ENCODE data around the gene MFAP3L.
"Not testable (repeated sequence)": the region's sequence is repeated elsewhere in the genome, so short reads cannot be mapped to it uniquely, and the experiment has no call there.

MFAP3L gene

DNA sequence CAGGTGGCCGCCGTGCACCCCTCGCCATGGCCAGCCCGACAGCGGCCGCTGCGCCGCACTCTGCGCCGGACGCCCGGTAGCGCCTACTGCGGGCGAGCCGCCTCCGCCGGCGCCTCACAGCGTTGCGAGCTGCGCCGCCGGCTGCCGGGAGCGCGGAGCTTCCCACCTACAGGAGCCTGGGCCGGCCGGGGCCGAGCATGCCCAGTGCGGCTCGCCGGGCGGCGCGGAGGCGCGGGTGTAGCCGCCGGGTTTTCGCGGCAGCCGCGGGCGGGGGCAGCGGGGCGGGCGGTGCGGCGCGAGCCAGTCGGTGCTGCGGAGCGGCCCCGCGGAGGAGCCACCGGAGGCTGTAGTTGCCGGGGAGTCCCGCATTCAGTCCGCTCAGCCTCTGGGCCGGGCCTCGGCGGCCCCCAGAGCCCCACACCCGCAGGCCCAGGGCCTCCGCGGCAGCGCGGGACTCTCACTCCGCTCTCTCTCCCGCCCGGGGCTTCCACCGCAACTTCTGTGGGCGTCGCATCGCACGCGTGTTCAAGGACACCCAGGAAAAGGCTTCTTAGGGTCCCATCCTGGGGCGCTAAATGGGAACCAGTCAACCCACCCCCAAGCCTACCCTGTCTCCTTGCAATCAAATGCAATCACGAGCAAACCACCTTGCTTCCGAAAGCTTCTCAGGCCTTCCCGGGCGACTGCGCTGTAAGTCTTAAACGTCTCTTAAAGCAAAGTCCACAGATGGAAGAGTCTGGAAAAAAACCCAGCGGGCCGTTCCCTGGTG lies at the start of gene MFAP3L:
MFAP3L (minus strand) TSS at position 143 of the 769 bp plus-strand sequence. CDS start 20,518 bp downstream, outside the sequence.
- peak; percentile 80 to 82 for DNase-seq (ENCODE audit: low read depth in 2 of 2)

DNA sequence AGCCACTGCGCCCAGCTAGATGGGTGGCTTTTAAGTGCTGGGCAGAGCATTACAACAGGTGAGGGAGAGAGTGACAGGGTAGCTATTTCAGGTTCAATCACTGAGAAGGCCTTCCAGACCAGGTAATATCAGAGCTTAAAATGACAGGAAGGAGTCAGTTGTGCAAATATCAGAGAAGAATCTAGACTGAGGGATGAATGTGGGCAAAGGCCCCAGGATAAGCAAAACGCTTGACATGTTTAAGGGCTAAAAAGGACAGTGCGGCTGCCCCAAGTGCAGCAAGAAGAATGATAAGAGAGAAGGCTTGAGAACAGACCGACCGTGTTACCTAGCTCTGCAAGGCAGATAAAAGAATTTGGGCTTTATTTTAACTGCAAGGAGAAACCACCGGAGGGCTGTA lies 45.0 kb upstream of the MFAP3L start:
- no peak for DNase-seq (ENCODE audit: low read depth in 2 of 2)

DNA sequence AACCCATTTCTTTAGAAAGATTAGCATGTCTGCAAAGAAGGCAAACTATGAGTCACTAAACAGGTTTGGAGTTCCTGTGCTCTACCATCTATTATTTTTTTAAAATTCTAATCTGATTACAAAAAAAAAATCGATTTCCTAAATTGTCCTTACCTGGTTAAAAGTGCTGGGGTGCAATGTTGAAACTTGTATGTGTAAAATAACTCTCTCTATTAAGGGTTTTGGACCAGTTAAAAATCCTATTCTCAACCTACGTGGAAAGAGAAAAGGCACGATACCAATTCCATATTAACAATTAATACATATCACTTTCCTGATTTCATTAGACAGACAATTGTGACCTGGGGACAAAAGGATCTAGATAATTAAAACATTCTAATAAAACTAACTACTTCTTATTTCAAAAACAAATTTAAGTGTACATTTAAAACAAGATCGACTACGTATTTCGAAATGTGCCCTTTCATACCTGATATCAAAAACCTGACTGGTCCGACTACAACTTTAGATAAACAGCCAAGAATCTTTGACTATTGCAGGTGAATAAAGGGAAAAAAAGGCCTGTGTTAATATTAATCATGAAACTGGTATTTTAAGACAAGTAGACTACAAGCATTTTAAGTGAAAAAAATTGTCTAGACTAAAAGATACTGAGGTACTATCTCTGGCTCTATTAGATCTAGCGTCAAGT lies 42.4 kb upstream of the MFAP3L start:
- no peak for DNase-seq (ENCODE audit: low read depth in 2 of 2)

DNA sequence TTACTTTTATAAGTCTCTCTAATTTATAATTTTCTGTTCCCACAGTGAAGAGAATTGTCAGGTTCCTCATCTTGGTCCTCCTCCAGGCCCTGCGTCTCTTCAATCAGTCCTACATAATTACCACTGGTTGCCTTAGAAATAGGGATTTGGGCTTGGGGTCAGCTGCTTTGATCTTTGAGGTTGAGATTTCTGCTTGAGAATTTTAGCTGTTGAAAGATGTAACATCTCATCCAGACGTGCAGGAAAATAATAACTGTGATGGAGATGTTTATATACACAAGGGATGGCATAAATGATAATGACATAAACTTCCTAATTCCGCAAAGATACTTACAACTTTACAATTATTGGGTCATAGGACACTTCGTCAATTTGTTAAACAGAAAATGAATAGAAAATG lies 33.2 kb upstream of the MFAP3L start:
- DNase-seq (ENCODE audit: low read depth in 2 of 2), result no peak

DNA sequence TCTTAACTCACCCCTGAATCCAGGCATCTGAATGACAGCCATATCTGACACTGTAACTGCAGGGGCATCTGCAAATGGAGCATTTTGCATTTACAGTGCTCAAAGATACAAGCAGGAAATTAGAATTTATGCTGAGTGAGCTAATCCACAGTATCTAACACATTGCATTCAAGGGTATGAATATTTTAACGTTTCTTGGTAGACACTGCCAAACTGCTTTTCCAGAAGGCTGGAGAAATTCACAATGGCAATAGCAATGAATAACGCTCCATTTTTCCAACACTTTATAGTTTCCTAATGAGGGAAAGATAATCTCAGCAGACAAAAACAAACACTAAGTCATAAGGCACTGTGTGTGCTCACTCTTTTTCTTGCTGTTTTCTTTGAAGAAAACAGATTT lies 32.6 kb upstream of the MFAP3L start:
- no peak for DNase-seq (ENCODE audit: low read depth in 2 of 2)

DNA sequence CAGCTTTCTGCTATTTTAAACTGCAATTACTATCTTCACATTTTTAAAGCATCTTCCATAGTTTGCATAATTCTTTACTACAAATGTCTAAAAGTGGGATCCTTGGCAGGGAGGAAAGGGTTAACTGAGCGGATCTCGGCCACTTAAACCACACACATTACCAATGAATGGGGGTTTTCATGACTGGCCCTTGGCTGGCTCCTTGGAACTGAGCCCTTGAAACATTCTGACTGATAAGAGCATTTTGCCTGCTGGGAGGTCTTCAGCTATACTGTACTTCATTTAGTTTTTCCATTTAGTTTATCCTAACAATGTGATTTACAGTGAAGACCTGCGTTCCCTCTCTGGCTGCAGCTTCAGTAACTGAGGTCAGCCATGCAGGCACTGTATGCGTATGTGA lies 31.7 kb upstream of the MFAP3L start:
- DNase-seq (ENCODE audit: low read depth in 2 of 2), result no peak

DNA sequence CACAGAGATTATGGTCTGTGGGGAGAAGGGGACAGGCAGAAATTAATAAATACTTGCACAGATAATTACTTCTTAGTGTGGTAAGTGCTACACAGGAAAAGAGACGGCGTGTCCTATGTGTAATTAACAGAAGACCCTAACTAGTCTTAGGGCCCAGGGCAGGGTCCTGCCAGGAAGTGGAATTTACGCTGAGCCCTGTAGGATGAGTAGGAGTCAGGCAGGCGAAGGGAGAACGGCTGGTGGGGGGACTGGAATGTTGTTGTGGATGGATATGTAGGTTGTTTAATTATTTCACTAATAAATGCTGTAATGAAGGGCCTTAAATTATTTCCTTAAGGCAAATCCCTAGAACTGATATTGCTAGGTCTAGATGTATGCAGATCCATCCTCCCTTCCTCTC lies 26.7 kb upstream of the MFAP3L start:
- no peak for DNase-seq (ENCODE audit: low read depth in 2 of 2)

DNA sequence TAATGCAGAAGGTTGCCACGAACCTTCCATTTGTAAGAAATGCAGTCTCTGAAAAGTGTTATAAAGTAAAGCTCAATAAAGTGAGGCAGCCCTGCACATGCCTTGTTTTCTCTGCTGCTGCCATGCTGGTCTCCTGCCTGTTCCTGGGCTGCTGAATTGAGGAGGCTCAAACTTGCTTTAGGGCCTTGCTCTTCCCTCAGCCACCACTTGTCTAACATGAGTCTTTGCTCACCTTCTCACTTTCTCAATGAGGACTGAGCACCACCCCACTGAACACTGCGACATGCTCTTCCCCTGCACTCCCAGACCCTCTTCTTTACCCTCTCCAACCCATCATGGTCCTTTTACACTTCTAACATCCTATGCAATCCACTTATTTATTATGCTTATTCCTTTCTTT lies 25.2 kb upstream of the MFAP3L start:
- DNase-seq (ENCODE audit: low read depth in 2 of 2), result no peak

DNA sequence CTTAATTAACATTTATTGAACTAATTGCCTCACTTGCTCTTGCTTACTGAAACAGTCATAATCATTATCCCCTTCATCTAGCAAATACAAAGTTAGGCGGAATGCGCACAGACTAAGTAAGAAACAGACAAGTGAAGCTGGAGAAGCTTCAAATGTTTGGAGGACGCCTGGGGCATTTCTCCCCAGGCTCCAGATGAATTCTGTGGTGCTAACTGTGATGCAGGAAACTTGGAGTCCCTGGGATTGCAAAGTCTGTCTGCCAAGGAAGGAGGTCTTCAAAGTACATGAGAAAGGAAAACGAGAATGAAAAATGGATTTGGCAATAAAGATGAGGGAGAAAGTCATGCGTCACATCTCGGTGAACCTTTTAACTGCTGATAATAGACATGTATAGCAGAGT lies 23.6 kb upstream of the MFAP3L start:
- no peak for DNase-seq (ENCODE audit: low read depth in 2 of 2)

DNA sequence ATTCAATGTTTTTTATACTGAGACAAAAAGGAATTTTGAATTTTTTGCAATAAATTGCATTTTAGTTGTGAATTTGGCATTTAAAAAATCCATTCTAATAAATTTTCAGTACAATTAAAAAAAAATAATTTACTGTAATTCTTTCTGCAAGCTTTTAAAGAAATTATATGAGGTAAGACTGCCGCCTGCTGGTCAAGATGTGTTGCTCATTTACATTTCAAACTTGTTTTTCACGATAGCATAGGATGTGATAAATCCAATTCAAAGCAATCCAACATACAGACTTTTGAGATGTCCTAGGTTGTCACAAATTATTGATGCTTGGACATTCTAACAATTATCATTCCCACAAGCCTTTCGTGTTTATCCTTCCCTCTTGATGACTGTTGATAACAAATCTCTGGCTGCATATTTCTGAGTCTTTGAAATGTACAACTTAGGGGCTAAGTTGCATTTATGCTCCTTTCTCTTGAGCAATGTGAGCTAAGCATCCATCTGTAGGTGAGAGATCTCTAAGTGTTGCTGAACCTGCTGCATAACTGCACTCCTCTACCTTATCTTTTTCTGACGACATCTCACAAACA lies 21.7 kb upstream of the MFAP3L start:
- DNase-seq (ENCODE audit: low read depth in 2 of 2), result peak; percentile 11 to 31

DNA sequence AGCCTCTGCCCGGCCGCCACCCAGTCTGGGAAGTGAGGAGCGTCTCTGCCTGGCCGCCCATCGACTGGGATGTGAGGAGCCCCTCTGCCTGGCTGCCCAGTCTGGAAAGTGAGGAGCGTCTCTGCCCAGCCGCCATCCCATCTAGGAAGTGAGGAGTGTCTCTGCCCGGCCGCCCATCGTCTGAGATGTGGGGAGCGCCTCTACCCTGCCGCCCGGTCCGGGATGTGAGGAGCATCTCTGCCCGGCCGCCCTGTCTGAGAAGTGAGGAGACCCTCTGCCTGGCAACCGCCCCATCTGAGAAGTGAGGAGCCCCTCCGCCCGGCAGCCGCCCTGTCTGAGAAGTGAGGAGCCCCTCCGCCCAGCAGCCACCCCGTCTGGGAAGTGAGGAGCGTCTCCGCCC lies 20.0 kb upstream of the MFAP3L start:
- DNase-seq (ENCODE audit: low read depth in 2 of 2), result not testable (repeated sequence)

DNA sequence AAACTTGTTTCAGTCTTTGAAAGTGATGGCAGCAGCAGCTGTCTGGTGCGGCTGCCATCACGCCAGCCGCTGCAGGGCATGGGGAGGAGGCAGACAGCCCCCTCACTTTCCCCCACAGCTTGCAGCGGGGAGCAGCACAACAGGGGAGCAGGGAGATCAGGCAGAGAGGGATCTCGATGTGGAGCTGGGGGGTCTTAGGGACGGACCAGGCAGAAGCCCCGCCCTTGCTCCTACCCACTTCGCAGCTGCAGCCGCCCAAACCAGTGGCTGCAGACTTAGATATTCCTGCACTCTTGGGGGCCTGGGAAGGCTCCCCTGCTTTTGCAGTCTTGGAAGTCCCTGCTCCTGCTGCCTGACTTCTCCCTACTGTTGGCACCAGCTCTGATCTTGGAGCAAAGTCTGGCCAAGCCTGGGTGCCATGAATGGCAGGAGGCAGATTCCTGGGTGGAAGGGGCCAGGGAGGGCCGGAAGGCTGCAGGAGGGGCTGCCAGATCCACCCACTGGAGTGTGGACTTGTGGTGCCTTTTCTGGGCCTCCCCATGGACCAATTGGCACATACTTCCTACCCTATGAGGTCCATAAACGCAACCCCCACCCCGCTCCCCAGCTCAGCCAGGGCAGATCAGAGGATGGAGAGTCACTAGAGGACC lies 14.0 kb upstream of the MFAP3L start:
- no peak for DNase-seq (ENCODE audit: low read depth in 2 of 2)

DNA sequence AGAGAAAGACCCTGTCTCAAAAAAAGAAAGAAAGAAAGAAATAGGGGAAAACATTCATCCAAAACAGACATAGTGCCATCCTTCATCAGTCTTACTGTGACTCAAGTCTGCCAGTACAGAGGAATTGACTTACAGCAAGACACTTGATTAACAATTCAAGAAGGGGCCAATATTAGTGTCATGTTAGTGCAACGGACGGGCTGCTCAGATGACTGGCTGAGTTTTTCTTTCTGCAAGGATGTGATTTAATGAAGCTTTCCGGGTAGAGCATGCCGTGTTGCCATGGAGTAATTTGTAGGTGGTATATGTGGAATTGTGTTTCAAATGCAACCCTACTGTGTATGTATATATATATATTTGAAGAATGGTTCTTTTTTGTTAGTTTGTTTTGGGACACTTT lies 12.6 kb upstream of the MFAP3L start:
- no peak for DNase-seq (ENCODE audit: low read depth in 2 of 2)

DNA sequence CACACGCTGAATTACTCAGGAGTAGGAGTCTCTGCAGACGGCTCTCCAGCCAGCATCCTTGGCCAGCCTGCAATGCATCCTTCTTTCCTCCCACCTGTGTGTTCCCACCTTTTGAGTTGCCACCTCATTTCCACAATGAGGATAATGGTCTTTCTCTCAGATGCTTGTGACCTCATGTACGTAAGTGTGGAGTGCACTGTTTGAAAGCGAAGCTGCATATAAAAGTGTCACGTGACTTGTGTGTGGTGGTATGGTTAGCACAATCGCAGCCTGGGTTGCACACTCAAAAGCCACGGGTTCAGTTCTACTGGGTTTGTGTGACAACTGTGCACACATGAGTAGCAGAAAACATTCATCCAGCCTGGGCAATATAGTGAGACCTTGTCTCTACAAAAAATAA lies 12.0 kb upstream of the MFAP3L start:
- no peak for DNase-seq (ENCODE audit: low read depth in 2 of 2)

DNA sequence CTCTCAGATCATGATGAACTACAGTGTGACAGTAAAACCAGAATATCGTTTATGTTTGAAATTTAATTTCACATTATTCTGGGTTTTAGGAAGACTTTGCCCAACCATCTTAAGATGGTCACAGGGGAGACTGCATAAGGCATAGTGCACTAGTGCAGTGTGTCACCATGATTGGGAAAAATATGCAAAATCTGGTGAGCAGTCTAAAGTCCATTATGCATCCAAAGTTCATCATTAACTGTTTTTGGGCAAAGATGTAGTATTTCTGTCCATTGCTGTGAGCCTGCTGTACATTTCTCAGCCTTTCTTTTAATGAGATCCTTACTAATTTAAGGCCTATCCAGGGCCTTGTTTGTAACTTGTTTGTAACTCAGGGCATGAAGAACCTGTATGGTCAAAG lies 11.3 kb upstream of the MFAP3L start:
- no peak for DNase-seq (ENCODE audit: low read depth in 2 of 2)

DNA sequence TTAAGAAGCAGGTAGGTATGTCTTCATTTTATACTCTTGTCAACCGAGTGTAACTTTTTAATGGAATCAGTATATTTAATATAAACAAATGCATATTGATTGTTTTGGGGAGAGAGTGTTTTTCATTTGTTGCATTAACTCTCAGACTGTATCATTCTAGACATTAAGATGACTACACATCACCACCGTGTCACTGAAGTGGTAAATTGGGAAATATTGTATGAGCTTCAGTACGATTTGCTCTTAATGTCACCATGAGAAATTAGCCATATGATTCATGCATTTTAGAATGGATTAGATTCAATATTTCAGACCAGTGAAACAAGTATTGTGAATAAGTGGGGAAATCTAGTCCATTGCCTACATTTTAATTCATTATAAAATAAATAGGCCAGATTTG lies 9.7 kb upstream of the MFAP3L start:
- DNase-seq (ENCODE audit: low read depth in 2 of 2), result no peak

DNA sequence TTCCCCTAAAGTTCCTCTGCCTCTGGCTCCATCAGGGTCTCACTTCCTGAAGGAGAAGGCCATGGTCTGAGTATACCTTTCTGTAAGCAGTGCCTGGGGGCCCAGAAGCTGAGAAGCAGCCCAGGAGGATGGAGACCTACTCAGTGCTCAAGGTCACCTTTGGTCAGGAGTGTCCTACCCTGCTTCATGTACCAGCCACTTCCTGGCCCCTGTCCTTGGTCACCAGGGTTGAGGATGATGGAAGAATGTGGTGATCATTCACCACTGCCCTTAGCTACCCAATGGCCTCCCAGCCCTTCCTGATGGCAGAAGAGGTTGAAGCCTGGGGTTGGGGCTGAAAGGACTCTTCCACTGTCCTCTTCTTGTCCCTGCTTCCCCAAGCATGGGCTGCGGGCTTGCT lies 9.0 kb upstream of the MFAP3L start:
- no peak for DNase-seq (ENCODE audit: low read depth in 2 of 2)

DNA sequence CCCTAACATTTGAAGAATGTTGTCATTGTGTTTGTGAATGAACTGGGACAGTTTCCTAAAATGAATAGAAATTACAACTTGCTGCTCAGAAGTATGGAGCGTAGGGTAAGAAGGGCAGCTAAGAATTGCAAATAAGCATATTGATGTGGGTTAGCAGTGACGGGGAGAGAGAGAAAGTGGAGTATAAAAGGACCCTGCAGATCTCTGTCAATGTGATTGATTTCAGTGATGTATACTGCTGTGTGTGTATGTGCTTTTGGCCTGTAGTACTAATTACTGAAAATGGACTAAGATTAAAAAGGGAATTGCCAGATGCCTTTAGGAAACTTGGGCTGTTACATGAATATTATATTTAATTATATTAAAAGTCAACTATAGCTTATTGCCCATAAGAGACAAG lies 7.8 kb upstream of the MFAP3L start:
- no peak for DNase-seq (ENCODE audit: low read depth in 2 of 2)

DNA sequence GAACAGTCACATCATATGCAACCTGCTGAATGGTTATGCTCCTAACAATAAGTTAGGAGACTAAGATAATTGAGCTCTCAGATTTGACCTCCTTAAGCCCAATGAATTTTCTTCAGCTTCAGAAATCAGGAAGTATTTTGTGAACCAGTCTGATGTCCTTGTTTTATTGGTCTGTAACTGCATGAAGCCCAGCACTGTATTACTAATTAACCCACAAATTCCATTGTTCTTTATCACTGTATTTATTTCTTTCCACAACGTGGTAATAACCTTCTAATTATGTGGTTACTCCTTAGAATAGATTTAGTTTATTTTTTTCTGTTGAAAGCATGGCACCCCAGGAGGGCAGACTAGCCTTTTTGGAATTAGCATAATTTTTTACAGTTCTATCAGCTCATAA lies 3.9 kb upstream of the MFAP3L start:
- no peak for DNase-seq (ENCODE audit: low read depth in 2 of 2)

DNA sequence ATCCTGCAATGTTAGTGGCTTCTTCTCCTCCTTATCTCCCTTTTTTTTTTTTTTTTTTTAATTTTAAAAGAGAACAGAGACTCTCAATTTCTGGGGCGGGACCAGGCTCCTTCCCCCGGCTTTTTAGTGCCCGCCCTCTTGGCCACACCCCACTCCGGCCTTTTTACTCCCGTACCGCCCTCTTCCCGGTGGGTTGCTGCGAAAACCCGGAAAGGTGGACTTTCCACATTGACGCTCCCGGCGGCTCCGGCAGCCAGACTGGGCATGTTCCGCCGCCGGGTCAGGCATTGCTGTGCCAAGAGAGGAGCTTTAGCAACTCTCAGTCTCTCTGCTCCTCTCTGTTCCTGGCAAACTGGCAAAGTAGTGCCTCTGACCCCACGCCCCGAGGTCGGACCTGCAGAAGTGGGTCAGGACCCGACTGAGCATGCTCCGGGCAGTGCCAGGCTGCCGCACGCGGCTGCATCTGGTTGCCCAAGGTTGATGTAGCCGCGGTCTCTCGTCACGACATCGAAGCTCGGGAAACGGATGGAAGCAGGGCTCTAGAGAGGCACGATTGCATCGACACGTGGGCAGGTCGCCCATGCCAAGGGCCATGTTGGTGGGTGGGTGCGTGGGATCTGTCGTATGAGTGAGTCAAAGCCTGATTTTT lies 1.1 kb upstream of the MFAP3L start:
- peak; percentile 94 to 95 for DNase-seq (ENCODE audit: low read depth in 2 of 2)

DNA sequence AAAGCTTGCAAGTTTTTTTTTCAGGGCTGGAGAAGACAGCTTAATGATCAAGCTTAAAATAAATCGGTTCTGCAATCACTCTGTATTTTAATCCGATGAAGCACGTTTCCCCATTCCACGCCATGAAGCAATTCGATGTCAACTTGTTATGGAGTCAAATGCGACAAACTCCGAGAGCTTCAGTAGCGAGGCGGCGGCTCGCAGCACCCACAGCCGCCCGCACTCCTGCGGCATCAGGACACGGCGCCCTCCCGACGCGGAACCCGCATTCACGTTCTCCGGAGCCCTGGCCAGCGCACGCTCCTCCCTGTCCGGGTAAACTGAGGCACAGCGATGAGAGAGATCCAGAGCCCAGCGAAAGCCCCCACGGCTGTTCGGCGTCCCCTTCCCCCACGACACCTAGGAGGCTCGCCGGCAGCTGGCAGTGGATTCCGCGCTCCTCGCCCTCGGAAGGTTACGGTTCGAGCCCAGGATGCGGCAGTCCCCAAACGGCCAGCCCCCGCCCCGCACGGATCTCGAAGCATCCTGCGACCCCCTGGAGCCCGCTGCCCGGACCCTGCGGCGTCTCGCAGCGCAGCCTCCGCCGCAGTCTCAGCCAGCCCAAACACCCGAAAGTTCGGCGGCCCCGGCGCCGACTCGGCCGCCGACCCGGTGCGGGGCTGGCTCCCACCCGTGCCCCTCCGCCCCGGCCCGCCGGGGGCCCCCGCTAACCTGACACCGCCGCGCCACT lies 507 bp downstream of the MFAP3L start:
- DNase-seq (ENCODE audit: low read depth in 2 of 2), result no peak

Data from fibroblast of skin of left biceps (primary cell).